HCT116 (cell line): ENCODE data around the gene SLBP. TPM values are rescaled to one million over a fixed set of nuclear protein-coding genes. Genes with fewer than 3 reads are reported as not detected.
A peak's percentile ranks its signal among the peaks of the same experiment; 100 is the strongest.

Source experiments
- ATAC-seq: fragments of 200-7000 bp; cut with Tn5 transposase; 2 replicates; pipeline ENCODE4 v1.9.1; 2020; ENCODE audit warnings: mild to moderate bottlenecking, moderate library complexity
- BruUV-seq: library from RNA; stranded (reverse); fragments of 400-500 nt; replicated peaks from 2 replicates; lab custom pipeline; 2021; lab: Mats Ljungman, UMichigan
- CTCF ChIA-PET: fragments of 300-600 bp; sonication (Branson Sonifier 250); formaldehyde crosslinking; loops from one replicate; lab custom pipeline; 2021; ENCODE audit warnings: antibody characterized with exemption; lab: Charles Lee
- POLR2A ChIA-PET: fragments of 300-600, 350-600 bp; sonication (Branson Sonifier 250); formaldehyde crosslinking; loops from one replicate; lab custom pipeline; 2021; ENCODE audit warnings: antibody characterized with exemption; lab: Charles Lee
- RAD21 ChIA-PET, 2 experiments: fragments of 300-600 bp; sonication (Branson Sonifier 250); formaldehyde crosslinking; loops; one replicate each; lab custom pipeline; 2023; ENCODE audit warnings: low total read pairs in 2 of 2; ENCODE audit not compliant: uncharacterized antibody in 2 of 2, unreplicated experiment in 2 of 2, low non-redundant PET in 1 of 2; lab: Charles Lee
- DNase-seq: peaks from one replicate; pipeline ENCODE4 v3.0.0-alpha.2; 2010; ENCODE audit warnings: low read depth, low spot score
- H2AFZ ChIP-seq: fragments of 200-600 bp; shearing (Covaris generic), sonication (generic); 2 replicates; pipeline ENCODE4 v1.6.1; 2017; ENCODE audit warnings: low read depth, mixed run types, mixed read lengths, antibody characterized with exemption, low read length; ENCODE audit not compliant: poor library complexity, severe bottlenecking
- H3K27ac ChIP-seq: 2 replicates; pipeline ENCODE4 v1.5.1; 2012; ENCODE audit warnings: low read depth, low read length
- H3K27me3 ChIP-seq: fragments of 200-600 bp; sonication (generic); 2 replicates; pipeline ENCODE4 v1.6.1; 2016; ENCODE audit warnings: mixed run types, low read length, mixed read lengths; ENCODE audit not compliant: insufficient read depth
- H3K36me3 ChIP-seq, 2 experiments: fragments of 200-500 bp in 1 of 2; fragments of 200-600 bp in 1 of 2; sonication (Bioruptor generic) in 1 of 2; sonication (generic) in 1 of 2; 2 replicates each; pipeline versions ENCODE4 v1.5.1 to v1.6.1; 2014 to 2016; ENCODE audit warnings: low read length in 2 of 2, inconsistent platforms in 1 of 2, mixed read lengths in 1 of 2, mixed run types in 1 of 2; ENCODE audit not compliant: insufficient read depth in 2 of 2, control insufficient read depth in 1 of 2
- H3K4me1 ChIP-seq, 2 experiments: fragments of 200-600 bp in 1 of 2; sonication (generic) in 1 of 2; 2 replicates each; pipeline versions ENCODE4 v1.5.1 to v1.6.1; 2012 to 2017; ENCODE audit warnings: low read length in 2 of 2, inconsistent platforms in 1 of 2, mild to moderate bottlenecking in 1 of 2, mixed read lengths in 1 of 2, mixed run types in 1 of 2, moderate library complexity in 1 of 2; ENCODE audit not compliant: insufficient read depth in 2 of 2, control insufficient read depth in 1 of 2
- H3K4me2 ChIP-seq: fragments of 200-600 bp; sonication (generic); 2 replicates; pipeline ENCODE4 v1.6.1; 2017; ENCODE audit warnings: mixed run types, low read length, mixed read lengths
- H3K4me3 ChIP-seq, 2 experiments: fragments of 200-600 bp in 1 of 2; sonication (generic) in 1 of 2; replicated peaks in 1 of 2; 2 replicates each; pipeline ENCODE4 v1.5.1; 2011 to 2016; ENCODE audit warnings: low read length in 2 of 2, control low read depth in 1 of 2, low read depth in 1 of 2, mild to moderate bottlenecking in 1 of 2, mixed read lengths in 1 of 2, mixed run types in 1 of 2
- H3K79me2 ChIP-seq: fragments of 200-600 bp; sonication (generic); 2 replicates; pipeline ENCODE4 v1.6.1; 2017; ENCODE audit warnings: mild to moderate bottlenecking, mixed run types, low read length, moderate library complexity, mixed read lengths; ENCODE audit not compliant: insufficient read depth
- H3K9ac ChIP-seq: fragments of 200-600 bp; sonication (generic); 2 replicates; pipeline ENCODE4 v1.6.1; 2016; ENCODE audit warnings: low read length, mixed read lengths
- H3K9me2 ChIP-seq: fragments of 200-600 bp; sonication (generic), shearing (Covaris generic); 2 replicates; pipeline ENCODE4 v1.6.1; 2017; ENCODE audit warnings: mixed run types, mild to moderate bottlenecking, moderate library complexity; ENCODE audit not compliant: insufficient read depth
- H3K9me3 ChIP-seq, 2 experiments: fragments of 200-500 bp in 1 of 2; fragments of 200-600 bp in 1 of 2; sonication (Bioruptor generic) in 1 of 2; sonication (generic) in 1 of 2; 2 replicates each; pipeline ENCODE4 v1.6.1; 2014 to 2017; ENCODE audit warnings: low read length in 2 of 2, mixed read lengths in 2 of 2, inconsistent platforms in 1 of 2, low read depth in 1 of 2, mild to moderate bottlenecking in 1 of 2, mixed run types in 1 of 2, moderate library complexity in 1 of 2; ENCODE audit not compliant: control insufficient read depth in 1 of 2, insufficient read depth in 1 of 2
- H4K20me1 ChIP-seq: fragments of 200-600 bp; sonication (generic), shearing (Covaris generic); 2 replicates; pipeline ENCODE4 v1.6.1; 2017; ENCODE audit warnings: mixed run types, mild to moderate bottlenecking, moderate library complexity; ENCODE audit not compliant: insufficient read depth
- POLR2AphosphoS5 ChIP-seq: IDR thresholded peaks from 2 replicates; pipeline ENCODE4 v1.6.1; 2011; ENCODE audit warnings: mild to moderate bottlenecking, low read depth, low read length, moderate library complexity
- RAD21 ChIP-seq: IDR thresholded peaks from 2 replicates; pipeline ENCODE4 v1.6.1; 2012; ENCODE audit warnings: low read depth, mild to moderate bottlenecking
- SIN3A ChIP-seq: IDR thresholded peaks from 2 replicates; pipeline ENCODE4 v1.6.1; 2012; ENCODE audit warnings: low read depth
- intact Hi-C: fragments of 100-400 bp; cut with micrococcal nuclease; formaldehyde crosslinking; loops from 2 replicates; pipeline ENCODE4 v1.10.0; 2022
- total RNA-seq: library from RNA; stranded (reverse); gene quantifications from one replicate; pipeline ENCODE4 v1.2.1, GENCODE V29; 2021; ENCODE audit not compliant: unreplicated experiment
- TF ChIP-seq, protein P1 (sequence below): IDR thresholded peaks from 2 replicates; pipeline ENCODE4 v1.6.1; 2011; ENCODE audit warnings: mild to moderate bottlenecking, low read length, moderate library complexity; ENCODE audit not compliant: insufficient replicate concordance; ENCODE audit errors: extremely low read depth

Gene SLBP
- total RNA-seq, 1 experiment from 2014 or later = 101 TPM

DNA sequence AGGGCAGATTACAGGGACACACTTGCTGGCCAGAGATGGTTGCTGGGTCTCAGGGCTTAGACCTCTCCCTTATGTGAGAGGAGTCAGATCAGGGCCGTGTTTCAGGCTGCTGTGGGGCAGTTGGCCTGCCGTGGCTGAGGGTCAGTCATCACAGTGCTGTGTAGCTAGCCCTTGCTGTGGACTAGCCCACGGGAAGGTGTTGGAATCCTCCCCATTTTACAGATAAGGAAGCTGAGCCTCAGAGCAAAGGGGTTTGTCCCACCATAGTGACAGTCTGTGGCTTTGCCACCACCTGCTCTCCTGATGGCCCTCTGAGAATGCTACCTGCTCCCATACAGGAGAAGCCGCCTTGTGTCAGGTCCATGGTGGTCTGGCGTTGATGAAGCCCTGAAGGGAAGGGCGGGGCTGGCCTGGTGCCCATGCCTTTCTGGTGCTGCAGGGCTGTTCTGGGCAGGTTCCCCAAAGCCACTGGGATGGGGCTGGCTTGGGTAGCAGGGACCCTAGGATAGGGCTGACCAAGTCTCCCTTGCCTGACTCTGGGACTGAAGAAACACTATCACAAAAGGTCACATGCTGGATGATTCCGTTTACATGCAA, 25.6 kb downstream of the SLBP start (continued):
- TF ChIP-seq, protein P1, sequence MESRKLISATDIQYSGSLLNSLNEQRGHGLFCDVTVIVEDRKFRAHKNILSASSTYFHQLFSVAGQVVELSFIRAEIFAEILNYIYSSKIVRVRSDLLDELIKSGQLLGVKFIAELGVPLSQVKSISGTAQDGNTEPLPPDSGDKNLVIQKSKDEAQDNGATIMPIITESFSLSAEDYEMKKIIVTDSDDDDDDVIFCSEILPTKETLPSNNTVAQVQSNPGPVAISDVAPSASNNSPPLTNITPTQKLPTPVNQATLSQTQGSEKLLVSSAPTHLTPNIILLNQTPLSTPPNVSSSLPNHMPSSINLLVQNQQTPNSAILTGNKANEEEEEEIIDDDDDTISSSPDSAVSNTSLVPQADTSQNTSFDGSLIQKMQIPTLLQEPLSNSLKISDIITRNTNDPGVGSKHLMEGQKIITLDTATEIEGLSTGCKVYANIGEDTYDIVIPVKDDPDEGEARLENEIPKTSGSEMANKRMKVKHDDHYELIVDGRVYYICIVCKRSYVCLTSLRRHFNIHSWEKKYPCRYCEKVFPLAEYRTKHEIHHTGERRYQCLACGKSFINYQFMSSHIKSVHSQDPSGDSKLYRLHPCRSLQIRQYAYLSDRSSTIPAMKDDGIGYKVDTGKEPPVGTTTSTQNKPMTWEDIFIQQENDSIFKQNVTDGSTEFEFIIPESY = no peak

DNA sequence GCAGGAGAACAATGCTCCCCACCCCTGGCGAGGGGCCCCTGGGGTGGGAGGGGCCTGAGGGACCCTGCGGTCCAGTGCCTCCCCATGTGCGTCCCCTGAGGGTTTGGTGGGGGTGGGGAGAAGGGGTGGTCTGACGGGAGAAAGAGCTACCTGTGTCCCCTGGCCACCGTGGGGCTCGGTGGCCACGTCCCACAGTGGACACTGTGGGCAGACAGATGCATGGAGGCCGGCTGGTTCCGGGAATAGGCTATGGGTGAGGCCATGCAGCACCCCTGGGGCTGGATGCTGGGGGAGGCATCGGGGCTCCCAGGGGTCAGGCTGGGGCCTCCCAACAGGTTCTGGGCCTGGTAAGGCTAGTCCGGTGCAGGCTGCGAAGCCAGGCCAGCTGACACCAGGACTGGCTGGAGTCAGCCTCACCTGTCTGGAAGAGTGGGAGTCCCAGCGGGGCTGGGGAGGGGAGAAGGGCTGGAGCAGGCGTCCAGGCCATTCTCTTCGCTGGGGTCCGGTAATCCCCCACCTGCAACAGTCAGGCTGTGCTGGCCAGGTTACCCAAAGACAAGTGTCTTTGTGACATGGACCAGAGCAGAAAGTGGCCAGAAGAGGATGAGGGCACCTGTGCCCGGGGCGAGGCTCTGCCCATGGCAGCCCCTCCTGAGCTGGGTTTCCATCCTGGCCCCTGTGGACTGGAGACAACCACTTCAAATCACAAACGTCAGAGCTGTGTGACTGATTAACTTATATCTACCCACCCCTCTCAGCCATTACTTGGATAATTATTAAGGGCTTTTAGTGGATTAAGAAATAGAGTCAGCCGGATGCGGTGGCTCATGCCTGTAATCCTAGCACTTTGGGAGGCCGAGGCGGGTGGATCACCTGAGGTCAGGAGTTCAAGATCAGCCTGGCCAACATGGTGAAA, 26.6 kb downstream of the SLBP start:
- Histone ChIP-seq H3K4me1 (peaks cover 8 to 23% of the 10 kb centered on the region in 2 experiments; a peak in 3 of 4 replicates), H3K4me3 (peak overlapping the region; percentile 53 to 63), H2AFZ (no peak overlapping the region), H3K27ac (peak overlapping the region; percentile 70; the same call in 1 of the 2 replicates), H3K9ac (peak overlapping the region; percentile 67), H3K4me2 (peak overlapping the region; percentile 90), H3K36me3 (peaks cover under 1 to 2% of the 10 kb centered on the region in 2 experiments; a peak in 2 of 4 replicates), H3K9me3 (no peaks in the 10 kb centered on the region), H4K20me1 (no peaks in the 10 kb centered on the region), H3K79me2 (no peaks in the 10 kb centered on the region), H3K9me2 (no peaks in the 10 kb centered on the region)
- no TSS peak for BruUV-seq
- no peak for DNase-seq
- POLR2A ChIA-PET = no interaction called here
- no peak for ATAC-seq
- RAD21 ChIA-PET = no interaction called here
- CTCF ChIA-PET = no interaction called here
- intact Hi-C loops = no loop called here
- TF ChIP-seq RAD21 (no peak), POLR2AphosphoS5 (no peak), SIN3A (no peak)
- TF ChIP-seq, all 23 proteins: peak for 0
- no peaks in the 10 kb centered on the region for H3K27me3 ChIP-seq
